Right lobe of liver (tissue), 4 donors: ENCODE measurements around the gene KHDC4.

Experiments
- POLR2A ChIP-seq: fragments of 450-650 bp; IDR thresholded peaks from one replicate; pipeline ENCODE4 v1.6.1; 2017; ENCODE audit warnings: antibody characterized with exemption, mild to moderate bottlenecking
- TF ChIP-seq, protein P1 (sequence below), 4 donors: fragments of 200-600 bp in 3 of 4; fragments of 450-650 bp in 1 of 4; IDR thresholded peaks; one replicate each; pipeline versions ENCODE4 v1.5.1 to v1.8.0; 2016 to 2022; ENCODE audit warnings: antibody characterized with exemption in 4 of 4, mild to moderate bottlenecking in 2 of 4
- donor health status: DM: no; HTN: no; CAD: no.
- donor health status: DM: no; HTN: no; CAD: no.
- donor health status: DM: no; HTN: yes; CAD: no.

DNA sequence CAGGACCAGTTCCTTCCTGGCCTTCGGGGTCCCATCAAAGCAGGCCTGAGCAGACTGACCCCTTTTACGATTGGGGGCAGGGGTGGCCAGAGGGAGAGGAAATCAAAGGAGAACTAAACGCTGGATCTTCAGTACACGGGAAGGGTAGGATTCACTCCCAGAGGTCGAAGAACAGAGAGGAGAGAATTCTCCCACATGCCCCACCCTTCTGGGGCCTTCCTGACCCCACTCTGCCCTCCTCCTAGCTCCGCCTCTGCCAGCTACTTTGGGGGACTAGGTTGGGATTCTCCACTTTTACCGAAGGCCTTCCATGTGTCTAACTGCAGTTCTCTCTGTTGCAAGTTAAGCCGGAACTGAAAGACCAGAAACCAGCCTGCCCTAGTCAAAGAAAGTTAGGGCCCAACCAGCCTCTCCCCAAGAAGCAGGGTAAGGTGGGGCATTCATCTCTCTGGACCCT, 44.8 kb upstream of the KHDC4 start:
- TF ChIP-seq, protein P1, sequence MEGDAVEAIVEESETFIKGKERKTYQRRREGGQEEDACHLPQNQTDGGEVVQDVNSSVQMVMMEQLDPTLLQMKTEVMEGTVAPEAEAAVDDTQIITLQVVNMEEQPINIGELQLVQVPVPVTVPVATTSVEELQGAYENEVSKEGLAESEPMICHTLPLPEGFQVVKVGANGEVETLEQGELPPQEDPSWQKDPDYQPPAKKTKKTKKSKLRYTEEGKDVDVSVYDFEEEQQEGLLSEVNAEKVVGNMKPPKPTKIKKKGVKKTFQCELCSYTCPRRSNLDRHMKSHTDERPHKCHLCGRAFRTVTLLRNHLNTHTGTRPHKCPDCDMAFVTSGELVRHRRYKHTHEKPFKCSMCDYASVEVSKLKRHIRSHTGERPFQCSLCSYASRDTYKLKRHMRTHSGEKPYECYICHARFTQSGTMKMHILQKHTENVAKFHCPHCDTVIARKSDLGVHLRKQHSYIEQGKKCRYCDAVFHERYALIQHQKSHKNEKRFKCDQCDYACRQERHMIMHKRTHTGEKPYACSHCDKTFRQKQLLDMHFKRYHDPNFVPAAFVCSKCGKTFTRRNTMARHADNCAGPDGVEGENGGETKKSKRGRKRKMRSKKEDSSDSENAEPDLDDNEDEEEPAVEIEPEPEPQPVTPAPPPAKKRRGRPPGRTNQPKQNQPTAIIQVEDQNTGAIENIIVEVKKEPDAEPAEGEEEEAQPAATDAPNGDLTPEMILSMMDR (IDR thresholded peaks at IDR 0.05): no peak
- TF ChIP-seq POLR2A: no peak
